SK-N-SH (cell line): ENCODE measurements around the gene PRR11. TPM values are rescaled to one million over a fixed set of nuclear protein-coding genes. Genes with fewer than 3 reads are reported as not detected.
A peak's percentile ranks its signal among the peaks of the same experiment; 100 is the strongest.

ENCODE experiments used
- CTCF ChIA-PET: fragments of 300-600, 350-600 bp; formaldehyde crosslinking; extraction: SDS; loops from one replicate; lab custom pipeline; 2021; lab: Yijun Ruan, JAX
- POLR2A ChIA-PET: fragments of 350-600 bp; sonication (Branson Sonifier 250); formaldehyde crosslinking; extraction: SDS; loops from one replicate; lab custom pipeline; 2020; ENCODE audit warnings: antibody characterized with exemption, inconsistent platforms; lab: Yijun Ruan, JAX
- DNase-seq: peaks from one replicate; pipeline ENCODE4 v3.0.0; 2012
- H2AFZ ChIP-seq: fragments of 200-600 bp; sonication (generic); 2 replicates; pipeline ENCODE4 v1.8.1; 2016; ENCODE audit warnings: antibody characterized with exemption, mild to moderate bottlenecking, low read depth
- H3F3A ChIP-seq: fragments of 200-600 bp; sonication (generic); replicated peaks from 2 replicates; pipeline ENCODE3; 2016; ENCODE audit warnings: antibody characterized with exemption, mild to moderate bottlenecking; ENCODE audit not compliant: insufficient read depth
- H3K27ac ChIP-seq, 2 experiments: fragments of 200-500 bp in 1 of 2; fragments of 200-600 bp in 1 of 2; sonication (Bioruptor generic) in 1 of 2; sonication (generic), shearing (Covaris generic) in 1 of 2; 2 replicates each; pipeline versions ENCODE4 v1.5.1 to v1.6.1; 2014 to 2016; ENCODE audit warnings: low read depth in 2 of 2, inconsistent platforms in 1 of 2, low read length in 1 of 2, mild to moderate bottlenecking in 1 of 2, mixed read lengths in 1 of 2
- H3K27me3 ChIP-seq: fragments of 200-600 bp; sonication (generic), shearing (Covaris generic); 2 replicates; pipeline ENCODE4 v1.6.1; 2016; ENCODE audit warnings: mixed run types; ENCODE audit not compliant: insufficient read depth
- H3K36me3 ChIP-seq, 2 experiments: fragments of 200-500 bp in 1 of 2; fragments of 200-600 bp in 1 of 2; sonication (Bioruptor generic) in 1 of 2; sonication (generic) in 1 of 2; replicated peaks in 1 of 2; 2 replicates each; pipeline versions ENCODE3 to v1.5.1; 2014 to 2016; ENCODE audit warnings: low read length in 1 of 2, mild to moderate bottlenecking in 1 of 2; ENCODE audit not compliant: insufficient read depth in 2 of 2, control insufficient read depth in 1 of 2
- H3K4me1 ChIP-seq, 2 experiments: fragments of 200-500 bp in 1 of 2; fragments of 200-600 bp in 1 of 2; sonication (Bioruptor generic) in 1 of 2; sonication (generic), shearing (Covaris generic) in 1 of 2; 2 replicates each; pipeline versions ENCODE4 v1.5.1 to v1.6.1; 2014 to 2016; ENCODE audit warnings: low read depth in 1 of 2, low read length in 1 of 2, mixed run types in 1 of 2; ENCODE audit not compliant: insufficient read depth in 2 of 2, control insufficient read depth in 1 of 2
- H3K4me2 ChIP-seq: fragments of 200-600 bp; sonication (generic), shearing (Covaris generic); 2 replicates; pipeline ENCODE4 v1.6.1; 2017; ENCODE audit warnings: mixed run types
- H3K4me3 ChIP-seq, 2 experiments: fragments of 200-500 bp in 1 of 2; fragments of 200-600 bp in 1 of 2; sonication (Bioruptor generic) in 1 of 2; sonication (generic), shearing (Covaris generic) in 1 of 2; 2 replicates each; pipeline versions ENCODE4 v1.5.1 to v1.8.1; 2014 to 2016; ENCODE audit warnings: low read depth in 2 of 2, inconsistent platforms in 1 of 2, low read length in 1 of 2, mild to moderate bottlenecking in 1 of 2, mixed read lengths in 1 of 2, moderate library complexity in 1 of 2
- H3K79me2 ChIP-seq: fragments of 200-600 bp; sonication (generic); 2 replicates; pipeline ENCODE4 v1.8.1; 2017; ENCODE audit warnings: mild to moderate bottlenecking; ENCODE audit not compliant: insufficient read depth
- H3K9ac ChIP-seq: fragments of 200-600 bp; sonication (generic); 2 replicates; pipeline ENCODE4 v1.6.1; 2017; ENCODE audit warnings: mixed run types
- H3K9me2 ChIP-seq: fragments of 200-600 bp; sonication (generic); 2 replicates; pipeline ENCODE4 v1.6.1; 2017; ENCODE audit warnings: mixed run types
- H3K9me3 ChIP-seq: fragments of 200-600 bp; sonication (generic); 2 replicates; pipeline ENCODE4 v1.6.1; 2017; ENCODE audit warnings: mixed run types, mild to moderate bottlenecking, moderate library complexity
- H4K20me1 ChIP-seq: fragments of 200-600 bp; sonication (generic); 2 replicates; pipeline ENCODE4 v1.6.1; 2017; ENCODE audit warnings: mild to moderate bottlenecking, mixed run types; ENCODE audit not compliant: insufficient read depth
- CTCF ChIP-seq: fragments of 200-600 bp; sonication (generic); IDR thresholded peaks from 2 replicates; pipeline ENCODE4 v1.6.1; 2017; ENCODE audit warnings: antibody characterized with exemption, mild to moderate bottlenecking, moderate library complexity
- ELF1 ChIP-seq: IDR thresholded peaks from 2 replicates; pipeline ENCODE4 v1.4.0; 2012
- EZH2phosphoT487 ChIP-seq: fragments of 200-600 bp; sonication (generic); IDR thresholded peaks from 2 replicates; pipeline ENCODE4 v1.6.1; 2017; ENCODE audit warnings: low read depth, mixed run types, mild to moderate bottlenecking, antibody characterized with exemption, moderate library complexity, borderline replicate concordance
- FOSL2 ChIP-seq: IDR thresholded peaks from 2 replicates; pipeline ENCODE4 v1.4.0; 2012; ENCODE audit warnings: low read depth, mild to moderate bottlenecking, moderate library complexity, borderline replicate concordance
- FOXJ3 ChIP-seq: sonication (generic); formaldehyde crosslinking; IDR thresholded peaks from 2 replicates; pipeline ENCODE4 v1.5.1; 2020; ENCODE audit warnings: mild to moderate bottlenecking, missing genetic modification reagents
- GABPA ChIP-seq: IDR thresholded peaks from 2 replicates; pipeline ENCODE4 v1.4.0; 2012; ENCODE audit warnings: low read depth, mild to moderate bottlenecking
- JUND ChIP-seq: IDR thresholded peaks from 2 replicates; pipeline ENCODE4 v1.4.0; 2012
- NFIC ChIP-seq: IDR thresholded peaks from 2 replicates; pipeline ENCODE4 v1.4.0; 2012; ENCODE audit warnings: borderline replicate concordance
- PBX3 ChIP-seq: IDR thresholded peaks from 2 replicates; pipeline ENCODE4; 2012
- POLR2AphosphoS5 ChIP-seq: IDR thresholded peaks from 2 replicates; pipeline ENCODE4 v1.6.1; 2012; ENCODE audit warnings: low read depth, low read length
- RFX5 ChIP-seq: IDR thresholded peaks from 2 replicates; pipeline ENCODE4 v1.6.1; 2012; ENCODE audit warnings: mild to moderate bottlenecking, improper control_type of control experiment, low read length
- SIN3A ChIP-seq: IDR thresholded peaks from 2 replicates; pipeline ENCODE4 v1.6.1; 2012; ENCODE audit warnings: low read depth, mild to moderate bottlenecking, low read length, moderate library complexity, borderline replicate concordance
- TAF1 ChIP-seq: IDR thresholded peaks from 2 replicates; pipeline ENCODE4 v1.6.1; 2012; ENCODE audit warnings: low read depth, mild to moderate bottlenecking, low read length, moderate library complexity, borderline replicate concordance
- TCF12 ChIP-seq: IDR thresholded peaks from 2 replicates; pipeline ENCODE4 v1.4.0; 2012
- TEAD4 ChIP-seq: IDR thresholded peaks from 2 replicates; pipeline ENCODE4 v1.4.0; 2012; ENCODE audit warnings: mild to moderate bottlenecking, borderline replicate concordance; ENCODE audit not compliant: insufficient read depth
- WGBS: methylation state at CpG from one replicate; pipeline ENCODE4 v1.1.6; 2017; ENCODE audit warnings: low lambda C conversion rate; 5-methylcytosine and 5-hydroxymethylcytosine counted together
- polyA plus RNA-seq, 3 experiments: library from polyadenylated mRNA; depleted of rRNA; stranded (reverse); fragments of >200 nt; gene quantifications; 2 replicates each; pipeline ENCODE4 v1.2.3, GENCODE V29; 2012
- TF ChIP-seq, protein P1 (sequence below): IDR thresholded peaks from 2 replicates; pipeline ENCODE4 v1.4.0; 2012; ENCODE audit warnings: low read depth

Gene PRR11
- polyA plus RNA-seq, 1 of the 3 experiments (the other 2 are of a cell fraction): 25.8 TPM

GRCh38 chr17:59149051-59149450, 6.5 kb upstream of the PRR11 start:
- H3K4me3 ChIP-seq: no peak overlapping the region
- POLR2A ChIA-PET: no interaction called here

DNA sequence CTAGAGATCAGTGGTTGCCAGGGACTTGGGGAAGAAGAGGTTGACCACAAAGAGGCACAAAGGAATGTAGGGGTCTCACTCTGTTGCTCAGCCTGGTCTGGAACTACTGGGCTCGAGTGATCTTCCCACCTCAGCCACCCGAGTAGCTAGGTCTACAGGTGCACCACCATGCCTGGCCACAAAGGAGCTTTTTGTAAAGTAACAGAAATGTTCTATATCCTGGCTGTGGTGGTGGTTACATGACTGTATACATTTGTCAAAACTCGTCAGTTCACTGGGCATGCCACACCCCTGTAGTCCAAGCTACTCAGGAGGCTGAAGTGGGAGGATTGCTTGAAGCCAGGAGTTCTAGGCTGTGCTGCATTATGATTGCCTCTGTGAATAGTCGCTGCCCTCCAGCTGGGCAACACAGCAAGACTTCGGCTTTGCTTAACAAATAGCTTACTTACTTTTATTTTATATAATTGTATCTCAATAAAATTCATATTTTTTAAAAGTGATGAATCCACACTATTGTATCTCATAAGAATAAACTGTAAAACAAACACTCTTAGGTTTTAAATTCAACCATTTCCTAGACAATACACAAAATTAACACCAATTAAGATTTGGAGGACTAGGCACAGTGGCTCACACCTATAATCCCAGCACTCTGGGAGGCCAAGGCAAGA, 5.6 kb upstream of the PRR11 start:
- Histone ChIP-seq H4K20me1 (no peaks in the 10 kb centered on the region), H3K27ac (peak overlapping the region in 1 of 2 experiments; percentile 85; a peak in 2 of 4 replicates), H3K4me1 (peaks cover 11 to 19% of the 10 kb centered on the region in 2 experiments; a peak in 3 of 4 replicates), H3K36me3 (peaks cover 0 to 3% of the 10 kb centered on the region in 2 experiments), H3K79me2 (peaks cover 95% of the 10 kb centered on the region), H3K9me2 (no peaks in the 10 kb centered on the region), H3K27me3 (no peaks in the 10 kb centered on the region), H3K4me2 (0 out of 2 replicates have a peak overlapping the region, but pooled peaks have one; percentile 11), H2AFZ (no peak overlapping the region), H3F3A (peaks cover 40% of the 10 kb centered on the region), H3K9me3 (no peaks in the 10 kb centered on the region), H3K9ac (no peak overlapping the region), H3K4me3 (no peak overlapping the region)
- no peak for DNase-seq
- WGBS: 91% methylated on average over 5 of the region's 5 CpGs
- ChIA-PET CTCF (interaction anchor here (1.4 kb wide), 1 partner anchor 13 kb away, joined by 3 read pairs; no protein-coding TSS in a partner anchor), POLR2A (no interaction called here)
- no peak for TF ChIP-seq RFX5
- TF ChIP-seq POLR2AphosphoS5: no peak
- no peak for TF ChIP-seq EZH2phosphoT487
- TF ChIP-seq GABPA: no peak
- no peak for TF ChIP-seq PBX3
- TF ChIP-seq, protein P1, sequence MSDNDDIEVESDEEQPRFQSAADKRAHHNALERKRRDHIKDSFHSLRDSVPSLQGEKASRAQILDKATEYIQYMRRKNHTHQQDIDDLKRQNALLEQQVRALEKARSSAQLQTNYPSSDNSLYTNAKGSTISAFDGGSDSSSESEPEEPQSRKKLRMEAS: no peak
- no peak for TF ChIP-seq TAF1
- TF ChIP-seq FOXJ3 (CRISPR knock-in tag): no peak
- no peak for TF ChIP-seq NFIC

More at GRCh38 chr17:59149051-59149450, 6.5 kb upstream of the PRR11 start:
- Histone ChIP-seq H2AFZ (no peak overlapping the region), H3K4me2 (peak overlapping the region; percentile 27), H3K27ac (peak overlapping the region in 1 of 2 experiments; percentile 67; a peak in 2 of 4 replicates), H3K27me3 (no peaks in the 10 kb centered on the region), H3K9me2 (no peaks in the 10 kb centered on the region), H3K9me3 (no peaks in the 10 kb centered on the region), H3K79me2 (peaks cover 100% of the 10 kb centered on the region), H3K36me3 (peaks cover 0 to 7% of the 10 kb centered on the region in 2 experiments), H3K9ac (peak overlapping the region; percentile 3; the same call in 1 of the 2 replicates), H3K4me1 (peaks cover 11 to 19% of the 10 kb centered on the region in 2 experiments; a peak in 3 of 4 replicates), H3F3A (peaks cover 30% of the 10 kb centered on the region), H4K20me1 (no peaks in the 10 kb centered on the region)
- TF ChIP-seq CTCF (no peak), TEAD4 (no peak), JUND (peak; percentile 58), TCF12 (peak; percentile 30; the same call in 1 of the 2 replicates), FOSL2 (peak; percentile 80), EZH2phosphoT487 (no peak), SIN3A (0 out of 2 replicates have a peak, but pooled peaks have one; percentile 44), ELF1 (no peak)
- DNase-seq: no peak
- WGBS: 56% methylated on average over 2 of the region's 2 CpGs
- CTCF ChIA-PET: interaction anchor here (0.6 to 1.4 kb wide), 3 partner anchors 12 to 606 kb away, joined by 3 read pairs; no protein-coding TSS in a partner anchor
